HG02840 (cell line): ENCODE data around the gene HPCAL1.

ENCODE experiments used
- ATAC-seq: cut with Tn5 transposase; IDR thresholded peaks from one replicate; pipeline ENCODE4 v1.9.1; 2021; ENCODE audit warnings: mild to moderate bottlenecking, moderate library complexity, moderate number of reproducible peaks; ENCODE audit not compliant: unreplicated experiment, low FRiP score

The HPCAL1 gene

GRCh38 chr2:10300328-10300920, 2.3 kb upstream of the HPCAL1 start:
- no peak for ATAC-seq

GRCh38 chr2:10300997-10301940, 1.4 kb upstream of the HPCAL1 start:
- ATAC-seq, result no peak

GRCh38 chr2:10301941-10302478, 694 bp upstream of the HPCAL1 start:
- no peak for ATAC-seq

GRCh38 chr2:10303181-10303693, 533 bp downstream of the HPCAL1 start:
- ATAC-seq, result no peak

GRCh38 chr2:10303694-10304378, 1.1 kb downstream of the HPCAL1 start:
- ATAC-seq, result no peak

- no peak for ATAC-seq
These were observed 2.0 kb downstream of the HPCAL1 start for GRCh38 chr2:10304458-10305253.

- no peak for ATAC-seq
These were observed 2.5 kb downstream of the HPCAL1 start for GRCh38 chr2:10305254-10305635.

- ATAC-seq, result no peak
These were observed 3.0 kb downstream of the HPCAL1 start for GRCh38 chr2:10305715-10306114.

GRCh38 chr2:10306901-10307463, 4.3 kb downstream of the HPCAL1 start:
- no peak for ATAC-seq

- ATAC-seq, result no peak
These were observed 5.0 kb downstream of the HPCAL1 start for GRCh38 chr2:10307561-10308156.

GRCh38 chr2:10308866-10309265, 6.2 kb downstream of the HPCAL1 start:
- no peak for ATAC-seq

GRCh38 chr2:10309286-10309685, 6.6 kb downstream of the HPCAL1 start:
- ATAC-seq, result no peak

GRCh38 chr2:10310309-10310888, 7.7 kb downstream of the HPCAL1 start:
- no peak for ATAC-seq

- no peak for ATAC-seq
These were observed 9.0 kb downstream of the HPCAL1 start for GRCh38 chr2:10311736-10312135.

GRCh38 chr2:10312437-10312957, 9.8 kb downstream of the HPCAL1 start:
- no peak for ATAC-seq

GRCh38 chr2:10316336-10316735, 13.6 kb downstream of the HPCAL1 start:
- ATAC-seq, result no peak

GRCh38 chr2:10316860-10317259, 14.2 kb downstream of the HPCAL1 start:
- ATAC-seq, result no peak

- no peak for ATAC-seq
These were observed 14.9 kb downstream of the HPCAL1 start for GRCh38 chr2:10317646-10318045.

- no peak for ATAC-seq
These were observed 15.6 kb downstream of the HPCAL1 start for GRCh38 chr2:10318345-10318744.
